ENCODE results near the gene FOXM1. TPM values are rescaled to one million over a fixed set of nuclear protein-coding genes. Genes with fewer than 3 reads are reported as not detected.

Gene FOXM1, protein sequence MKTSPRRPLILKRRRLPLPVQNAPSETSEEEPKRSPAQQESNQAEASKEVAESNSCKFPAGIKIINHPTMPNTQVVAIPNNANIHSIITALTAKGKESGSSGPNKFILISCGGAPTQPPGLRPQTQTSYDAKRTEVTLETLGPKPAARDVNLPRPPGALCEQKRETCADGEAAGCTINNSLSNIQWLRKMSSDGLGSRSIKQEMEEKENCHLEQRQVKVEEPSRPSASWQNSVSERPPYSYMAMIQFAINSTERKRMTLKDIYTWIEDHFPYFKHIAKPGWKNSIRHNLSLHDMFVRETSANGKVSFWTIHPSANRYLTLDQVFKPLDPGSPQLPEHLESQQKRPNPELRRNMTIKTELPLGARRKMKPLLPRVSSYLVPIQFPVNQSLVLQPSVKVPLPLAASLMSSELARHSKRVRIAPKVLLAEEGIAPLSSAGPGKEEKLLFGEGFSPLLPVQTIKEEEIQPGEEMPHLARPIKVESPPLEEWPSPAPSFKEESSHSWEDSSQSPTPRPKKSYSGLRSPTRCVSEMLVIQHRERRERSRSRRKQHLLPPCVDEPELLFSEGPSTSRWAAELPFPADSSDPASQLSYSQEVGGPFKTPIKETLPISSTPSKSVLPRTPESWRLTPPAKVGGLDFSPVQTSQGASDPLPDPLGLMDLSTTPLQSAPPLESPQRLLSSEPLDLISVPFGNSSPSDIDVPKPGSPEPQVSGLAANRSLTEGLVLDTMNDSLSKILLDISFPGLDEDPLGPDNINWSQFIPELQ
- 2.5 TPM for total RNA-seq

DNA sequence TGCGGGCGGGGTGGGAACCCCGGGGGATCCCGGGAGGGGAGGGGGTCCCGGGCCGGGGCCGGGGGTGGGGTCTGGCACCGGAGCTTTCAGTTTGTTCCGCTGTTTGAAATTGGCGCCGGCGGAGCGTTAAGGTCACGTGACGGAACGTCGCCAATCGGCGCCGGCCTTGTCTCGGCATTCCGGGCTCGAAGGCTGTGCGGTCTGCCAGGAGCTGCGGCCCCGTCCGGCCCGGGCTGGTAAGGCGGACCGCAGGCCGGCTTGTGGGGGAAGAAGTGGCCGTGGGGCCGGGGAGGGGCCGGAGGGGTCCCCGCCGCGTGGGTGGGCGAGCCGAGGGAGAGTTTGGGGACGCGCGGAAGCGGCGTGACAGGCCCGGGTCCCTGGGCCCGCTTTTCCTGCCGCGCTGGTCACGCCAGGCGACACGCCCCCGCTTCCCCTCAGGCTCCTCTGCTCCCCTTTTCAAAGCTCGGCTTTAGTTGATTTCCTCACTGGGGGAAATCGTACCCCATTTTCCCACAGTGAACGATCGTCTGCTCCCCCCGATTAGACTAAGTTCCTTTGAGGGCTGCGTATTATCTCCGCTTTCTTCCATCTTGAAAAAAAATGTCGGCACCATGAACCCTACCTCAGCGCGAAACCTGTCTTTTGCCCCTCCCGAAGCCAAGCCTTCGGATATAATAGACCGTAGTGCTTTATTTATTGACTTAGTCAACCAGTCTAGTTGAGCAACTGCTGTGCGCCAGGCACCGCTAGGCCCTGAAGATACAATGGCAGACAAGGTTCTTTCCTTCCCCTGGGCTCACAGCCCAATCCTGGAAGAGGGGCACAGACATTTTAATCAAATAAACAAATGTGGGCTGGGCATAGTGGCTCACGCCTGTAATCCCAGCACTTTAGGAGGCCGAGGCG lies at the start of gene FOXM1, which contains the start of gene RHNO1:
FOXM1 (minus strand) TSS at position 128 of the 906 bp plus-strand sequence. CDS start 2,696 bp downstream, outside the sequence.
RHNO1 (plus strand) TSS at position 177 of the 906 bp plus-strand sequence. CDS start 8,144 bp downstream, outside the sequence.

DNA sequence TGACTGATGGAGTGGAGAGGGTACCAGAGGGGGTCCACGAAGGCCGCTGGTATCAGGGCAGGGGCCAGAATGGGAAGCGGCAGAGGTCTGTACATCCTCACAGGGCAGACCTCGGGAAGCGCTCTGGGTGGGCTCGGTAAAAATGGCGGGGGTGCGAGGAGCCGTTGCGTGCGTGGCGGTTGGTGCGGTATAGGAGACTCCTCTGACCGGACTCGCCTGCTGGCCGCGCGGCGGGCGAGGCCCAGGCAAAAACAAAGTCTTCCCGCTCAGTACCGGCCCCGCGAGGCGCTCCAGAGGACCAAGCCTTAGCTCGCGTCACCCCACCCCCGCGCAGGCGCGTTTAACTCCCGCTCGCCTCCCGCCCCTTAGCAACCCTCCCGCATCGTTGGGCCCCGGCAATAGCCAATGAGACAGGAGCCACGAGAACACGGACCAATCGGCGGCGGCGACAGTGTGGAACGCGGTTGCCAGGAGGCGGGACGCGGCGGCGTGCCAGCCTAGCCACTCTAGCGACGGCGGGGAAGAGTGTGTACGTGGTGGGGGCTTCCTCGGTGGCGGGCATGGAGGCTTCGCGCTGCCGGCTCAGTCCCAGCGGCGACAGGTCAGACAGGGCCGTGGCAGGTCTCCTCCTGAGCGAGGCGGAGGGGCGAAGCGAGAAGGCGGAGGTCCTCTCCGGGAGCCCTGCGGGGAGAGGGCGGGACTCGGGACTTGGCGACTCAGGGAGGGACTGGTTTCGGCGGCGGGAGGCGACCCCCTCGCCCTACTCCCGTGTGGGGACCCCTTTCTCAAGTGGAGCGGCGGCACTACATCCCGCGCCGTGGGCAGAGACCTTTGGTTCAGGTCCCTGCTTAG lies 13.6 kb upstream of the FOXM1 start, which contains the start of gene TULP3:
TULP3 (plus strand) TSS at position 504 of the 852 bp plus-strand sequence; CDS start at position 561, 57 bp downstream.

DNA sequence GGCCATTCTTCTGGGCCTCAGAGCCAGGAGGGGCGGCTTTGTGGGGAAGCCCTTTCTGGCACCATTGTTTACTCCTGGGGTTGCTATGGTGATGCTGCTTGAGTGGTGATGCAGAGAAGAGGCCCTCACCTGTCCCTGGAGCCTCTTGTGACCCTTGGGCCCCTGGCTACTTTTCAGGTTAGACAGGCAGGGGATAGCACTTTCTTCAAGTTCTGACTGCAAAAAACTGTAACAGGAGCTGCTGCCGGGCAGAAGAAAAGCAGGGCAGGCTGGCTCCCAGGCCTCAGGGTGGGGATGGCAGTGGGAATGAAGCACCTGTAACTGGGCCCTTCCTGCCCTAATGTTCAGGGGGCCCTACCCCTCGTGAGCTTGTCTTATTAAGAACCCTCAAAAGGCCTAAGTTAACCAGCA lies 19.9 kb downstream of the FOXM1 start, which contains the start of gene TEX52:
TEX52 (minus strand) TSS at position 19 of the 411 bp plus-strand sequence; CDS start at position 6, 13 bp downstream.

DNA sequence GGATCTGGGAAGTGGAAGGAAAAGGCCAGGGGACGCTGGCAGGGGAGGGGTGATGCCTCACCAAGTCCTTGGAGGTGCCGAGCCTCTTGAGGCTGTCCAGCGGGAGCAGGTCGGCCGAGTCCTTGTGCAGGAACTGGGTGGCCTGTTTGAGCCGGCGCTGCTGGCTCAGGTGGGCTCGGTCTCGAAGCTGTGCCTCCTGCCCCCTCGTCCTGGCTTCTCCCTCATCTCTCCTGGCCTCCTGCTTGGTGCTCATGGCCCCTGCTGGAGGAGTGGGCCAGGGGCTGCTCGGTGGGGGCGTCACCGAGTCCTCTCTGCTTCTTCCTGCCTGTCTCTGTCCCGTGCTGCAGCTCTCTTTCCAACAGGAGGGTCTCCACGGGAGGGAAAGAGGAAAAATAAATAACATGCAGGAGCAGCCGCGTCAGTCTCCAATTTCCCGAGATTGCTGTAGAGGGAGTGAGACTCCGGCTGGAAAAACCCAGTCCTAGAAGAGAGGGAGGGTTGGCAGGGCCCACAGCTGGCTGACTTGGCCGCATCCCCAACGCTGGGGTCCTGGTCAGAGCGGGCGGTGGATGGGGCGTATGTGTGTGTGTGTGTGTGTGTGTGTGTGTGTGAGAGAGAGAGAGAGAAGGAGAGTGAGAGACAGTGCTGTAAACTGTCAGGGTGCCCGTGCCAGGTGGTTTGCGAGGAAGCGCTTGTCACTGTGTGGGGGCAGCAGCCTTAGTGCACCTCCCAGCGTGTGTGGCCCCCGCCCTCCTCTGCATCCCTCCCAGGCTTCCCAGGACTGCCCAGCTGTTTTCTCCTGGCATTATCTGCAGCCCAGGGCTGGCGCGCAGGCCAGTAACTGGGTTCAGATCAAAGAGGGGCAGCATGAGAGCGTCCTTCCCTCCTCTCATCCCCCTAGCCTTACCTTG lies 42.1 kb downstream of the FOXM1 start, which contains the start of gene NRIP2:
NRIP2 (minus strand) TSS at position 455 of the 911 bp plus-strand sequence; CDS start at position 403, 52 bp downstream.

DNA sequence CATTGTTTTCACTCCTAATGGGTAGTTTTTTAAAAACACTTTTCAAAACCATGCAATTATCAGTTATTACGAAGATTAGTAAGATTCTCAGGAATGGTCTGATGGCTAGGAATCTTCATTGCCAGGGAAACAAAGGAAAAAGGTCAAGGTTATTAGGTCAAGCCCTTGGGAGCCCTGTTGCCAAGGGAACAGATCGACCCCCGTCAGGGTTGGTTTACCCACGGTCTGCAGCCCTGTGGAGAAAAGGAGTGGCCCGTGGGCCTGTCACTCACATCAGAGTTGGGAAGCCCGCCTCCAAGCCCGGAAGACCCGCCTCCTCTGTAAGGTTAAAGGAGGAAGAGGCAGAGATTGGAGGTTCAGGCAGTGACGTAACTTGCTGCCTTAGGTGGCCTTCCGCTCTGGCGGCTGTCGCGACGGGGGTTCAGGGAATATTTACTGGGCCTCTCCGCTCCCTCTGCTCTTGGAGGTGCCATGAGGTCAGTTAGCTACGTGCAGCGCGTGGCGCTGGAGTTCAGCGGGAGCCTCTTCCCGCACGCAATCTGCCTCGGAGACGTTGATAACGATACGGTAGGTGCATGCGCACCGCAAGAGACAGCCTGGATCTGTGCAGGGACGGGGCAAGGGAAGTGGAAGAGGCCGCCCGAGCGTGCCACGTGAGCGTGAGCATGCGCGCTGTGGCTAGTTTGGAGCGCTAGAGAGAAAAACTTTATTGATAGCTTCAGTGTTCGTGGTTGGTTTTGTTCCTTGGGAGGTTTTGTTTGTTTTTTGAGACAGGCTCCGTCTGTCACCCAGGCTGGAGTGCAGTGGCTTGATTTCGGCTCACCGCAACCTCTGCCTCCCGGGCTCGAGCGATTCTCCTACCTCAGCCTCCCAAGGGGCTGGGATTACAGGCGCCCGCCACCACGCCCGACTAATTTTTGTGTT lies 64.4 kb downstream of the FOXM1 start, which contains the start of gene ITFG2:
ITFG2 (plus strand) TSS at position 379 of the 924 bp plus-strand sequence; CDS start at position 472, 93 bp downstream.

Other genes starting within 250 kb of the FOXM1 start
- 53.1 TPM for gene FKBP4, start 82.2 kb downstream of the FOXM1 start, total RNA-seq
- 14.5 TPM for gene ITFG2, start 64.5 kb downstream of the FOXM1 start, total RNA-seq
- 0.23 TPM for gene NRIP2, start 42.1 kb downstream of the FOXM1 start, total RNA-seq
- gene TEX52, start 20.1 kb downstream of the FOXM1 start, total RNA-seq, result not detected
- gene RHNO1, start within 50 bp of the FOXM1 start, total RNA-seq, result 51.9 TPM
- 13.4 TPM for gene TULP3, start 13.7 kb upstream of the FOXM1 start, total RNA-seq
- gene TEAD4, start 82.2 kb upstream of the FOXM1 start, total RNA-seq, result 0.92 TPM
- gene TSPAN9, start 200.2 kb upstream of the FOXM1 start, total RNA-seq, result 42.9 TPM